HG03064 (cell line): Measurements from ENCODE around the gene HOXD3.

ENCODE experiments used
- ATAC-seq: cut with Tn5 transposase; IDR thresholded peaks from one replicate; pipeline ENCODE4 v1.9.1; 2021; ENCODE audit warnings: low read depth; ENCODE audit not compliant: unreplicated experiment

Gene HOXD3

DNA sequence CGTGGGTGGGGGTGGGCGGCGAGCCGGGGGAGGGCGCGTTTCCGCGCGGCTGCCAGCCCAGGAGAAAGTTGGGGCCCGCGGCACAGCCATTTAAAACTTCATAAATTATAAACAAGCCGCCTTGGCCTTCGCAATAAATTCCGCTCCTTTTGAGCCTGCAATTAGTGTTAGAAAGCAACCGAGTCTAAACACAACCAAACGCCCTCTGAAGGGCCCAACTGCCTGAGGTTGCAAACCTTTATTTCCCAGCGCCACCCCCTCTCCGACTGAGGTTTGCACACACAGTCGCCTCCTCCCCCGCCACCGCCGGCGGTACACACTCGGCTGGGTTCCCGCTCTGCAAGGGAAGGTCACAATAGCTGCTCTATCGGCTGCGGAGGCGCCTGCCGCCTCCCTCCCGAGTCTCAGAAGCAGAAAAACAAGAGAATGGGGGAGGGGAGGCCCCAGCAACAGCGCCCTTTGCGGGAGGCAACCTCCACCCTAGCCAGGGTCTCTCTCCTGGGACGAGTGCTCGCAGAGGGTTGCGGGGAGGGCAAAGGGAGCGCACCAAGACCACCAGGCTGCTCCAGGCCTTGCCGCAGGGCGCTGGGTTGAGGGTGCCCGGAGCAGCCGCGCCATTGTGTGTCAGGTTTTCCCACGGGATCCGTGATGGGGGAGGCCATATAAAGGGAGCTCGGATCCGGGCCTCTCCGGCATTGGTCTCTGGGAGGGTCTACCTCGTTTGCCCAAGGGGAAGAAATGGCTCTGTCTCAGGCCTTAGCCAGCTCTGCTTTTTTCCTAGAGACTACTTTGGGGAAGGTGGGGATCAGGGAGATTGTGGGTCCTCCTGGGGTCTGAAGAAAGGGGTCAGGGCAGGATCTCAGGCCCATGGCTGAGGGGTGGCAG lies 18.0 kb downstream of the HOXD3 start:
- ATAC-seq = no peak

DNA sequence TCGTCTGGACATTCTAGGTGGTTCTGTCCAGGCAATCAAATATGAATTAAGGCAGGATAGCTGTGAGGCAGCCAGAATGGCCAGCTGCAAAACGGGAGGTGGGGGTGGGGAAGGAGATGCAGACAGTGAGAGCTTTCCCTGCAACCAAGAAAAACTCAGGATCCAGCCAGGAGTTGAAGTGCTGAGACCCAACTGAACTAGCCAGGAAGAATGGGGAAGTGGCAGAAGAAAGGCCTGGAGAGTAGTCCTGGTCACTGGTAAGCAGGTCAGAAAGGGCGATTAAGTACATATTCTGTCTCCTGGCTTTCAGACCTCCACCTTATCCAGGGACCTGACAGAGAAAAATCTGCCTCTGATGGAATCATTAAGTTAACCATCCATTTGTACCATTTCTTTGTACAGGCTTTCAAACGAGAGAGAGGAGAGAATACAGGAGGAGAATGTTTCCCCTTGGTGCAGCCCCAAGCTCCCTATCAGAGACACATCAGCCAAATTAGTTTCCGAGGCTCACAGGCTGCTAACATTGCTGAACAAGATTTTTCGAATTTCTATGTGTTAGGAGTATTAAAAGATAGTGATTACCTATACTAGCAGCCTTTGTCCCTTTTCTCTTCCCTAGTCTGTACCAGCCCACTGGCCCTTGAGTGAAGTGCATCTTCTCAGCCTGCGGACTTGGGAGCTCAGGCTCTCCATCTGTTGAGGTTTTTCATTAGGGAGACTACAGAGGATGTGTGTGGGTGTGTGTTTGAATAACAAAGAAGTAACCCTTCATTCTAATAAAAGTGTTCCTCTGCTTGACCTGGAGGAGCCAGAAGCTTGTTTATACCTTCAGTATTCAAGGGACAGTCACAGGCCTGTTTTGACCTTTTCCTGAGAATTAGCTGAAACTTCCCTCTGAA lies 18.9 kb downstream of the HOXD3 start:
- ATAC-seq = no peak

DNA sequence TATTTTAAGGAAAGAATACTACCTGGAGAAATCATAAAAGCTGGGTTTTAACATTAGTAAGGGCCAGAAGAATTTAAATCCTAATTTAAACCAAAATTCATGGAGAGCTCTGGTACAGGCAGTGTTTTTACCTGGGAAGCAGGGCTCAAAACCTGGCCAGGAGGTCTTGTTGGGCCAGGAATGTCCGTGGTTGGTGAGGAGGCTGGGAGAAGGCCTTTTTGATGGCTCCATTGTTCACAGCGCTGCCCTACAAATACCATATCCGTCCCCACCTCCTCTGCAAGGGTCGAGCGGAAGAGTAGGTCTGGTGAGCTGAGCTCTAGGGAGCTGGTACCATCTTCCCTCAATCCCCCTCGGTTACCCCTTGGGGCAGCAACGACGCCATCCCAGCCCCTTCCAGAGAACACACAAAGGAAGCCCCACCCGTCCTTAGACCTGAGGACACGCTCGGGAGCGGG lies 20.5 kb downstream of the HOXD3 start:
- no peak for ATAC-seq

DNA sequence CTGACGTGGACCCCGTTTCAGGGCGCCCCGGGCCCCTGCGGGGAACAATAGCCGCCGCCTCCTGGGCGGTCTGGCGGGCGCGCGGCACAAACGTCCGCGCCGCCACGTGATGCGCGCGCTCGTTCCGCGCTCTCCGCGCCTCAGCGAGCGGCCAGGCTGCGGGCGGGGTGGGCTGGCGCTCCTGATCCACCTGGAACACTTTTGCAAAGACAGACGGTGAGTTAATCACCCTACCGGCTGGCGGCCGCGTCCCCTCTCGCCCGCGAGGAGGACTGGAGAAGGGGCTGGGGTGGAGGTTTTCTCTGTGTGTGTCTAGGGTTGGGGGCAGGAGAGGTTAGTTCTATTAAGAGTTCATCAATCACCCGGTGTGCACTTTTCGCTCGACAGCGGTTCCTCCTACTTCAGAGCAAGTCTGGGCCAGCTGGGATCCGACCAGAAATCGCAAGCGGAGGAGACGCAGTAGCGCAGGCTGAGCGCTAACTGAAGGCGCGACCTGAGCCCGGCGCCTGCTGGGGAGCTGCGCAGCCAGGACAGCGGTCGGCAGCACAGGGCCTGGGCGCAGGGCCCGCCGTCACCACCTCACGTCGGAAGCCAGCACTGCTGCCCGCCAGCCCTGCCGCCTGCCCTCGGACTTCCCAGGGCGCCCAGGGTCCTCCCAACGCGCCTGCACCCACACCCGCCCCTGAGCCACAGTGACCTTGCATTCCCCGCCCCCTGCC lies 21.1 kb downstream of the HOXD3 start:
- no peak for ATAC-seq

DNA sequence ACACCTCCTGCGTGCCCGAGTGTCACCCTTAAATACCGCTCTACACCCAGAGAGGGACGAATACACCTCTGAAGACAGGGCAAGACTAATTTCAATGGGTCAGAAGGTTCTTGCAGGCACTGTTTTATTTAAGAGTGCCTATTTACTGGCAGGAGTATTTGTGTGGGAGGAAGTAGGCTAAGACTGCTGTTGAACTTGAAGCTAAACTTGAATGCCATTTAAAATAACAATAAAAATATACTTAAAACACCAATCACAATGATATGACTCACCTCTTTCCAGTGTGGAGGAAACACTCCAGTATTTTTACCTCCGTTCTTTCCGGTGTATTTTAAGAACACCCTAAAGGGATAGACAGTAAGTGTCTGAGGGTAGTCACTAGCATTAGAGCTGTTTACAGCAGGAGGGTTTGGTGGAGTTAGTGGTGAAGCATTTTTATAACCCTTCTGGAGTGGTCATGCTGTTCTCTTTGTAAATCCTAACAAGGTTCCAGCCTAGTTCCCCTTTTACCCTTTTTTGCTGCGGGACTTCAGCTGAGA lies 21.7 kb downstream of the HOXD3 start:
- no peak for ATAC-seq

DNA sequence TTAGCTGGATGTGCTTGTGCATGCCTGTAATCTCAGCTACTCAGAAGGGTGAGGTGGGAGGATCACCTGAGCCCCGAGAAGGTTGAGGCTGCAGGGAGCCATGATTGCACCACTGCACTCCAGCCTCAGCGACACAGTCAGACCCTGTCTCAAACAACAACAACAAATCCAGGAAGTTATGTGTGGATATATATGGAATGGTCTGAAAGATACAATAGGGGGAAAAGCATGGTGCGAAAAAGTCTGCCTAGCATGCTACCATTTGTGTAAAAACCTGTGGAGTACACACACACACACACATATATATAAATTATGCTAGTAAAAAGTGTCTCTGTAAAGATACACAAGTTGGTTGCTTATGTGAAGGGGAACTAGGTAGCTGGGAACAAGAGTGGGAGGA lies 24.4 kb downstream of the HOXD3 start:
- no peak for ATAC-seq

DNA sequence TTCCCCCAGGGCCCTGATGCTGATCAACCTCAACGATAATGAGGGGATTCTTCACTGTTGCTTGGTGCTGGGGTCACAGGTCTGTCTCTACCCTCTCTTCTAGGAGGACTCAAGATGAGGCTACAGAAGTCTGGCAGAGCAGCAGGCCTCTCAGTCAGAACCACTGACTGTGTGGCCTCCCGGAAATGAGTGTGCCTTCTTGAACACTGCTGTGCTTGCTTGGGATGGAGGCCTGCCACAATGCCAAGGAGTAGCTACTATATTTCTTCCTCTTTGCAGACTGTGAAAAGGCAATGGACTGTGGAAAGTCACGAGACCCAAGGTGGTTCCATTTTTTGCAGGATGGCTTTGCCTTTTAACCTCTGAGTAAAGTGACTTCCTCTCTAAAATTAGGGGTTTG lies 25.6 kb downstream of the HOXD3 start:
- ATAC-seq = no peak

DNA sequence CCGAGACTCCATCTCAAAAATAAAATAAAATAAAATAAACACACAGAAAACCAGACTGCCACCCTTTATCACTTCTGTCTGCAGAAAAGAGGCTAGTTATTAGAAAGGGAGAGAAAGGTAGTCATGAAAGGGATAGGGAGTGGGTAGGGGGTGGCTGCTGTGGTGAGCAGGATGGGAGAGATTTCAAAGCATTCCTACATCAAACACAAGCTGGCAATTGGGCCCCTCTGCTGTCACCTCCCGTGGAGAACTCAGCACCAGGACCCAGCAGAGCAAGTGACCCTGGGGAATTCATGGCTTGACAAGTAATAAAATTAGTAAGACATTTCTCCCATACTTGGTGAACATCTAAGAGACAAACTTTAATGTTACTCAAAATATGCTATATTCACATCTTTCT lies 27.6 kb downstream of the HOXD3 start:
- ATAC-seq = no peak

DNA sequence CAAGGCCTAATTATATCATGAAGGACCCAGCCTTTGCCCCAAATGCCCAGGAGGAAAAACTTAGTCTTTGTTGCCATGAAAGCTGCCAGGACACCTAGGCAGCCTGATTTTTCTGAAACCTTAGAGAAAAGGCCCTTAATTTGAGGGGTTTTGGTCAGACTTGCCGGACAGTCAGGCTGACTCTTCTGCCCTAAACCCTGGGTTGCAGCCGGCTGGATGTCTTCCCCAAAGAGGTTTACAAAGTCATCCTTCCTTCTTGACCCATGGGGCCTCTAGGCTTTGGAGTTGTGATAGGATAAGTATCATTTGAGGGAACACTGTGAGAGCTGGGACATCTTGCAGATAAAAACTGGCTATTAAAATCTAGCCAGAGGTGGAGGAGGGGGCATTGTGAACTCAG lies 28.9 kb downstream of the HOXD3 start:
- ATAC-seq = no peak

DNA sequence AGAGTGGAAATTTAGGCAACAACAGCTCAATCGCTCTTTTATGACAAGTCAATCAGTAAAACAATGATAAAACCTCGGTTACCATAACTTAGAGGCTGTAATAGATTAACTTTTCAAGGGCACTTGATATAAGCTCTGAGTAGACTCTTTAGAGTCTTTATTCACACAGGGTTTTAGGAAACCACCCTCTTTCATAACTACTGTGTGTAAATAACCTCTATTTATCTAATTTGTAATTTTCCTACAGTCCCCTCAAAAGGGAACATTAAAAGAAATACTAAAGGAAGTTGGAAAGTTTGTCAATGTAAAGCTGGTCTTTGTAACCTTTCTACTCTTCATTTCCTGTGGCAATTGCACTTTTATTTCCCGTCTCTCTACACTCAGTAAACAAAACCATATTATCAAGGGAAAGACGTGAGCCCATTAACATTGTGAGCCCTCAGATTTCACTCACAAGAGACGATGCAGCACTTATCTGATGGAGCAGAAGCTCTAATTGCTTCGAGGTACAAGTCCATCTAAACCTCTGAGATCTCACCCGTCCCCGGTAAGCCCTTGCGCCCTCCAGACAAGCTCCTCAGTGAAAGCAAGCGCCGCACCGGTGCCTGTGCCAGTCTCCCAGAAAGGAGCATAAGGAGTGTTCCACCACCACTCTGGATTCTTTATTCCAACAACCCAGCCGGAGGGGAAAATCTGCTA lies 30.2 kb downstream of the HOXD3 start:
- ATAC-seq = no peak

DNA sequence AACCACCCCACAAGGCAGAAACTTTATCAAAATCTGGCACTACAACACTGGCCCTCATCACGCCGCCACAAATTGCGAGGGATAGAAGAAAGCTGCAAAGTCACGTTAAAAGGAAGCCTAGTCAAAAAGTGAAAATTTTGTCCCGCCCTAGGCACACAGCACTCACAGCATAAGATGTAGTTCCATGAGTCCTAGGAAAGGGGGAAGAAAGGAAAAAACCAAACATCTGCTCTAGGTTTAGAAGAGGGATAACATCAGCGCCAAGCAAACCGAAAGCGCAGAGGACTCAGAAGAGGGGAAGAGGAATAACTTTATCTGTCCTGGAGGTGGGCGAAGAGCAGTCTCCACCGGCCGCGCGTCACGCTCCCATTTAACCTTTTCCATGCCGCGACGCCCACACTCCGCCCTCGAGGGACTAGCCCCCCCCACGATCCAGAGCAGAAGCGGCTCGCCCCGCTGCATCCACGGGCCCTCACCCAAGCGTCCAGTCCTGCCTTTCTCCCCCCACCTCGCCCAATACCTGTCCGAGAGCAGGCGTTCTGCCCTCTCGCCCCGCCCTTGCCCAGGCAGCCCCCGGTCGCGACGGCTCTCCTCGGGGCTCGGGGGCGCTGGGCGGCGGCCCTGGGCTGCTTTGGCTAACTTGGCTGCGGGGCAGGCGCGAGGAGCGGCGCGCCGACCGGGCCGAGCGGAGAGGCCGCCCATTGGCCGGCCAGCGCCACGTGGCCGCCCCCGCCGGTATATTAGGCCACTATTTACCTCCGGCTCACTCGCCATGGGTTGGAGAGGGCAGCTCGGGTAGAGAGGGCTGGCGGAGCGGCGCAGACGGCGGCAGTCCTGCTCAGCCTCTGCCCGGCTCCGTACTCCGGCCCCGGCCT lies 31.0 kb downstream of the HOXD3 start, which contains the start of gene HOXD1:
Gene HOXD1 (plus strand): TSS at position 770 of the 875 bp plus-strand sequence. CDS start 134 bp downstream, outside the sequence.
- no peak for ATAC-seq

DNA sequence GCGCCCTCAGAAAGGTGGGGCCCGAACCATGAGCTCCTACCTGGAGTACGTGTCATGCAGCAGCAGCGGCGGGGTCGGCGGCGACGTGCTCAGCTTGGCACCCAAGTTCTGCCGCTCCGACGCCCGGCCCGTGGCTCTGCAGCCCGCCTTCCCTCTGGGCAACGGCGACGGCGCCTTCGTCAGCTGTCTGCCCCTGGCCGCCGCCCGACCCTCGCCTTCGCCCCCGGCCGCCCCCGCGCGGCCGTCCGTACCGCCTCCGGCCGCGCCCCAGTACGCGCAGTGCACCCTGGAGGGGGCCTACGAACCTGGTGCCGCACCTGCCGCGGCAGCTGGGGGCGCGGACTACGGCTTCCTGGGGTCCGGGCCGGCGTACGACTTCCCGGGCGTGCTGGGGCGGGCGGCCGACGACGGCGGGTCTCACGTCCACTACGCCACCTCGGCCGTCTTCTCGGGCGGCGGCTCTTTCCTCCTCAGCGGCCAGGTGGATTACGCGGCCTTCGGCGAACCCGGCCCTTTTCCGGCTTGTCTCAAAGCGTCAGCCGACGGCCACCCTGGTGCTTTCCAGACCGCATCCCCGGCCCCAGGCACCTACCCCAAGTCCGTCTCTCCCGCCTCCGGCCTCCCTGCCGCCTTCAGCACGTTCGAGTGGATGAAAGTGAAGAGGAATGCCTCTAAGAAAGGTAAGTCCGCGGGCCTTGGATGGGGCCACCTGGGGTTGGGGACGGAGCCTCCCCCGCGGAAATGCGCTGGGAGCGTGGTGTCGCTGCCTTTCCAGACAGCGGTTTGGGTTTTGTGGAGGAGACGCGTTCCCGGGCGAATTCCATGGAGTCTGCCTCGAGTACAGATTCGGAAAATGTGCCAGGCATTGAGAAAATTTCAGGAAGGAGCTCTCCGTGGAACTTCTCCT lies 31.9 kb downstream of the HOXD3 start:
- ATAC-seq = no peak

DNA sequence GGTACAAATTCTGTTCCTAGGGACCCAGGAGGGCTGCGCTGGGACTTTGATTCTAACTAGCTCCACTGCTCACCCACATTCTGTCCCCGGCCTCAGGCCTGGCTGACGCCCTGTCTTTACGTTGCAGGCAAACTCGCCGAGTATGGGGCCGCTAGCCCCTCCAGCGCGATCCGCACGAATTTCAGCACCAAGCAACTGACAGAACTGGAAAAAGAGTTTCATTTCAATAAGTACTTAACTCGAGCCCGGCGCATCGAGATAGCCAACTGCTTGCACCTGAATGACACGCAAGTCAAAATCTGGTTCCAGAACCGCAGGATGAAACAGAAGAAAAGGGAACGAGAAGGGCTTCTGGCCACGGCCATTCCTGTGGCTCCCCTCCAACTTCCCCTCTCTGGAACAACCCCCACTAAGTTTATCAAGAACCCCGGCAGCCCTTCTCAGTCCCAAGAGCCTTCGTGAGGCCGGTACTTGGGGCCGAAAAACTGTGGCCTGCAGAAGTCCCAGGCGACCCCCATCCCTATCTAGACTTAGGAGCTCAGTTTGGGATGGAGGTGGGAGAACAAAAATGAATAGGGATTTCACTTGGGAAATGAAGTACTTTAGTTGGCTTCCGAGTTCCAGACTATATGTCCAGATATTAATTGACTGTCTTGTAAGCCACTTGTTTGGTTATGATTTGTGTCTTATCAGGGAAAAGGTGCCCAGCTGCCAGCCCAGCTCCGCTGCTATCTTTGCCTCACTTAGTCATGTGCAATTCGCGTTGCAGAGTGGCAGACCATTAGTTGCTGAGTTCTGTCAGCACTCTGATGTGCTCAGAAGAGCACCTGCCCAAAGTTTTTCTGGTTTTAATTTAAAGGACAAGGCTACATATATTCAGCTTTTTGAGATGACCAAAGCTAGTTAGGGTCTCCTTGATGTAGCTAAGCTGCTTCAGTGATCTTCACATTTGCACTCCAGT lies 32.9 kb downstream of the HOXD3 start:
- ATAC-seq = no peak

DNA sequence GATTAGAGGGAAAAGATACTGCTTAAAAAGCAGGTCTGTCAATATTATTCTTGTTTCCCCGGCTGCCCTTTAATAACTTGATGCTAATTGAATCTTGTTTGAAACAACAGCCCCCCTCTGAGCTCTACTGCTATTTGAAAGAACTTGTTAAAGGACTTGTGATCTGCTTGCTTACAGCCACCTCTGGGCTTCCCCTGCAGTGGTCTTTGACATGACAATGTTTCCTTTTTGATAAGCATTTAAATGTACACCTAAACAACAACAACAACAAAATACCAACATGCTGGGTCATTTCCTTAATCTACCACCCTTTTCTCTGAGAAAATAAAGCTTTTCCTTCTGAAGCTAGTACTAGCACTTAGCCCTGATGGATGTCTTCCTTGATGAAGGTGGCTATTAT lies 35.2 kb downstream of the HOXD3 start:
- no peak for ATAC-seq

DNA sequence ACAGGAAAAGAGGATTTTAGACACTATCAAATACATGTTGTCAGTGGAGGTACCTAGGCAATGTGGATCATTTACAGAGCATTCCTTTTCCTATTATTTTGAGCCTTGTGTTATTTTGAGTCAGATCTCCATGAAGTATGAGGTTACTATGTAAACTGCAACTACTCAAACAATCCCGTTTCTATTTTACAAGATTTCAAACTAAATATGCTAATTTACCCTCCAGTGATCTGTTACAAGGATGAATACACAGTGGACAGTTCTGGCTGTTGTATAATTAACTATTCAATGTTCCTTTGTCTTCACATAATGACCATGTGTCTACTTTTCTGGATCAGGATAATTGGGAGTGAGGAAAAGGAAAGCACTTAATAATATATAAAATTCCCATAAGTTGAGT lies 35.9 kb downstream of the HOXD3 start:
- no peak for ATAC-seq

DNA sequence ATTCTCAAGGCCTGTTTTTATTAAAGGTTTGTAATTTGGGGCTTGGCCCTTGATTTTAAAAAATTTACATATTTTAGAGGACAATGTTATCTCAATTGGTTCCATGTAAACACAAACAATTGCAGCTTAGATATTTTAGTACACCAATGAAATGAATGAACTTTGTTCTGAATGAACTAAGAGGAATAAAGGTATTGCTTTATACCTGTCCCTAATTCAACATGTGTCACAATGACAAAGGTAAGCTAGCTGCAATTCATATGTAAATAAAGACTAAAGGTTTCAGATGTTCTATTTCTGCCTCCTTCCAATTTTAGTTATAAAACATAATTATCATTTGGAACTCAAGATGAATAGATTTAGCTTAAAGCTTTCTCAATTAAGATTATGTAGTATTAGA lies 42.8 kb downstream of the HOXD3 start:
- ATAC-seq = no peak

DNA sequence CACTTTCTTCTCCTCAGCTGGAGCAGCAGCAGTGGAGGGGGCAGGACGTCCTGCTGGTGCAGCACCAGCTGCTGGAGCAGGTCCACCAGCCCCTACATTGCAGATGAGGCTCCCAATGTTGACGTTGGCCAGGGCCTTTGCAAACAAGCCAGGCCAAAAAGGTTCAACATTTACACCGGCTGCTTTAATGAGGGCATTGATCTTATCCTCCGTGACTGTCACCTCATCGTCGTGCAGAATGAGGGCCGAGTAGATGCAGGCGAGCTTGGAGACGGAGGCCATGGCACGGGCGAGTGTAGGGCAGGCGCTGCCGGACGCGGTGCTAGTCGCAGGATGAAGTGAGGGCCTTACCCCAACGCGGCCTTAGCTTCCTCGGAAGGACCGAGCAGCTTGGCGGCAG lies 43.9 kb downstream of the HOXD3 start:
- no peak for ATAC-seq
